Stomach smooth muscle (tissue), 2 donors: Measurements from ENCODE around the gene SEC61A1.

ENCODE experiments used
- H3K27ac ChIP-seq: one replicate; pipeline ENCODE4 v1.7.0; 2013; ENCODE audit warnings: mild to moderate bottlenecking, low read length, inconsistent platforms
- H3K27me3 ChIP-seq, 2 donors: one replicate each; pipeline ENCODE4 v1.7.0; 2013; ENCODE audit warnings: low read length in 2 of 2; ENCODE audit not compliant: insufficient read depth in 2 of 2, control insufficient read depth in 1 of 2
- H3K36me3 ChIP-seq, 2 donors: one replicate each; pipeline ENCODE4 v1.7.0; 2013; ENCODE audit warnings: low read length in 2 of 2; ENCODE audit not compliant: control insufficient read depth in 2 of 2, insufficient read depth in 2 of 2
- H3K4me1 ChIP-seq: one replicate; pipeline ENCODE4 v1.7.0; 2013; ENCODE audit warnings: low read length; ENCODE audit not compliant: control insufficient read depth, insufficient read depth
- H3K4me3 ChIP-seq, 2 donors: one replicate each; pipeline ENCODE4 v1.7.0; 2013; ENCODE audit warnings: low read length in 2 of 2
- H3K9ac ChIP-seq, 2 donors: one replicate each; pipeline ENCODE4 v1.7.0; 2013; ENCODE audit warnings: low read length in 2 of 2, mild to moderate bottlenecking in 1 of 2
- H3K9me3 ChIP-seq, 2 donors: one replicate each; pipeline ENCODE4 v1.7.0; 2013; ENCODE audit warnings: low read length in 2 of 2; ENCODE audit not compliant: control insufficient read depth in 2 of 2
- donor health status: healthy.
- donor health status: Pancreatic carcinoma.

Gene SEC61A1

DNA sequence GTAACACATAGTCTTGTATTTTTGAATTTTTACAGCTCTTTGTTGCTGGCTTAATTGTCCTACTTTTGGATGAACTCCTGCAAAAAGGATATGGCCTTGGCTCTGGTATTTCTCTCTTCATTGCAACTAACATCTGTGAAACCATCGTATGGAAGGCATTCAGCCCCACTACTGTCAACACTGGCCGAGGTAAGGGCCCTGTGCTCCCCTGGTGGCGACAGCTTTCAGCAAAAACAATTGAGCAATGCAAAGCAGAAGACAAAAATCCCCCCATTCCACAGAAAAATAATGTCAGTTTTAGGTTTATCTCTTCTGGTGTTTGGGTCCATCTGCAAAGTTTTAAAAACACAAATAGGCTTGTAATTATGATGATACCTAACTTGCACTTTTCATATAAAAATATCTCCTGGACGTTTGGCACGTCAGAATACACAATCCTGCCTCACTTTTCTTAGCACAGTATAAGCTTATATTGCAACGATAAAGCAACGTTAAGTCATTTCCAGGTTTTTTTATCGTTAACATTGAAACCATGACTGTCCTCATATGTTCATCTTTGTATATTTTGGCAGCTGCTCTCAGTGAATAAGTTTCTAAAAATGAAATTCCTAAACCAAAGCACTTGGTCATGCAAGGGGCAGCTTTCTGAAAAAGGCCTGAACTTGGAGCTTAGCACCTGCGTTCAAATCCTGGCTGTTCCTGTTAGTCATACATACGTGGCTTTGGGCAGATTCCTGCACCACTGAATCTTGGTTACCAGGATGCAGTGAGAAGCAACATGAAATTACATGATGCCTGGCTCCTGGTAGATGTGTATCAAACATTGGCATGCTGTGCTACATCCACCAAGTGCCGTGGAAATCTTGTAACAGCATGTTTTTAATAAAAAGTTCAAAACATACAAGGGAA lies 8.5 kb downstream of the SEC61A1 start:
- Histone ChIP-seq H3K4me1 (no peaks in the 10 kb centered on the region), H3K9me3 (no peaks in the 10 kb centered on the region), H3K9ac (no peak overlapping the region), H3K36me3 (peaks cover 63 to 65% of the 10 kb centered on the region in 2 donors), H3K27me3 (no peaks in the 10 kb centered on the region), H3K27ac (no peak overlapping the region), H3K4me3 (no peak overlapping the region)

GRCh38 chr3:128062033-128062745 lies 10.0 kb downstream of the SEC61A1 start:
- Histone ChIP-seq H3K4me1 (no peaks in the 10 kb centered on the region), H3K4me3 (no peak overlapping the region), H3K36me3 (peaks cover 64 to 75% of the 10 kb centered on the region in 2 donors), H3K9ac (no peak overlapping the region), H3K9me3 (no peaks in the 10 kb centered on the region), H3K27me3 (no peaks in the 10 kb centered on the region), H3K27ac (no peak overlapping the region)

DNA sequence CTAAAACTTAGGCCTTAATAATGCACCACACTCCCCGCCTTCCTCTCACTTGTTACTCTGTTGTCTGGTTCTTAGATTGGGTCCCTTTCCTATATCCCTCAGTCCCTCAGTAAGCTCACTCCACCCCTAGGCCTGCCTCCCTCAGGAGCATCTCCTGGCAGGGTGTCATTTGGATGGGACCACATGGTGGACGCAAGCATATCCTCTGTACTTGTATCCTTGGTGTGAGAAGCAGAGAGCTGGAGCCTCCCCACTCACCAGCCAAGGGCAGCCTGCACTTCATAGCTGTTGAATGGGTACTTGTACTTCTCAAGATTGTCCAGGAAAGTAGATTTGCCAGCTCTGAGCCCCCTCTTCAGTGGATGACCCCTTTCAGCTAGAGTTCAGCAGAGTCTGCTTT lies 11.6 kb downstream of the SEC61A1 start:
- no peak overlapping the region for H3K9ac ChIP-seq
- H3K36me3 ChIP-seq = peaks cover 75 to 84% of the 10 kb centered on the region in 2 donors
- no peak overlapping the region for H3K27ac ChIP-seq
- H3K9me3 ChIP-seq = no peaks in the 10 kb centered on the region
- H3K27me3 ChIP-seq = no peaks in the 10 kb centered on the region
- H3K4me1 ChIP-seq = no peaks in the 10 kb centered on the region
- no peak overlapping the region for H3K4me3 ChIP-seq

- Histone ChIP-seq H3K27me3 (no peaks in the 10 kb centered on the region), H3K9ac (no peak overlapping the region), H3K4me1 (no peaks in the 10 kb centered on the region), H3K9me3 (no peaks in the 10 kb centered on the region), H3K36me3 (peaks cover 77 to 81% of the 10 kb centered on the region in 2 donors), H3K27ac (no peak overlapping the region), H3K4me3 (no peak overlapping the region)
Observed at GRCh38 chr3:128064962-128065361, 12.7 kb downstream of the SEC61A1 start.

DNA sequence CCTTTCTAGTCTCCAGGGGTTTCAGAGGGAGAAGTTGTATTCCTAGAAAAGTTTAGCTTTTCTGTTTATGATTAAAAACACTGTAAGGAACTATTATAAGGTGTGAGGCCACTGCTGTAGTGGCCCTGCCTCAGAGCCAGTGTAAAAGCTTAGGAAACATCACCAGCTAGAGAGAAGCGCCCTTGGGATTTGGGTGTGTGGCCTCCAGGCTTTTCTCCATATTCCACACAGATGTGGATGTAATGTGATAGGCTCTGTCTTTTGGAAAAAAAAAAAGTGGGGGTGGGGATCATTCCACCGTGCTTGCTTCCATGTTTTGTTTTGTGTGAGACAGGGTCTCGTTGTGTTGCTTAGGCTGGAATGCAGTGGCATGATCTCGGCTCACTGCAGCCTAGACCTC lies 13.9 kb downstream of the SEC61A1 start:
- Histone ChIP-seq H3K27ac (no peak overlapping the region), H3K4me1 (no peaks in the 10 kb centered on the region), H3K9me3 (no peaks in the 10 kb centered on the region), H3K9ac (no peak overlapping the region), H3K4me3 (no peak overlapping the region), H3K27me3 (no peaks in the 10 kb centered on the region), H3K36me3 (peaks cover 78 to 80% of the 10 kb centered on the region in 2 donors)

DNA sequence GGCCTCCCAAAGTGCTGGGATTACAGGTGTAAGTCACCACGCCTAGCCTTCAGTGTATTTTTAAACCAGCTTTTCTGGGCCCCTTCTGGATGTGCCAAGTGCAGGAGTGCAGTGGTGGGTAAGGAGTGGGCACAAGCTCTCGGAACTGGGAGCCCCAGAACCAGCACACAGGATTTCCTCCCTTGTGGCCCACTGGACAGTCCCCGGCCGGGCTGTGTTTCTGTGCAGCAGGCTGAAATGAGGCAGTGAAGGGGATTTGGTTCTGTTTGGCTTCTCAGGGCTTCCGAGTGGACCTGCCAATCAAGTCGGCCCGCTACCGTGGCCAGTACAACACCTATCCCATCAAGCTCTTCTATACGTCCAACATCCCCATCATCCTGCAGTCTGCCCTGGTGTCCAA lies 14.4 kb downstream of the SEC61A1 start:
- H3K36me3 ChIP-seq = peaks cover 74 to 76% of the 10 kb centered on the region in 2 donors
- H3K9ac ChIP-seq = no peak overlapping the region

GRCh38 chr3:128067489-128067888 lies 15.3 kb downstream of the SEC61A1 start:
- Histone ChIP-seq H3K27ac (no peak overlapping the region), H3K4me3 (no peak overlapping the region), H3K4me1 (no peaks in the 10 kb centered on the region), H3K27me3 (no peaks in the 10 kb centered on the region), H3K9ac (no peak overlapping the region), H3K9me3 (no peaks in the 10 kb centered on the region), H3K36me3 (peaks cover 66 to 68% of the 10 kb centered on the region in 2 donors)

More for the DNA sequence above, 14.4 kb downstream of the SEC61A1 start:
- no peaks in the 10 kb centered on the region for H3K9me3 ChIP-seq
- no peak overlapping the region for H3K4me3 ChIP-seq
- H3K27ac ChIP-seq = no peak overlapping the region
- H3K27me3 ChIP-seq = no peaks in the 10 kb centered on the region
- no peaks in the 10 kb centered on the region for H3K4me1 ChIP-seq

GRCh38 chr3:128068156-128068620 lies 16.0 kb downstream of the SEC61A1 start:
- H3K4me3 ChIP-seq = no peak overlapping the region
- no peak overlapping the region for H3K27ac ChIP-seq
- peaks cover 59 to 66% of the 10 kb centered on the region in 2 donors for H3K36me3 ChIP-seq
- no peaks in the 10 kb centered on the region for H3K27me3 ChIP-seq
- H3K9ac ChIP-seq = no peak overlapping the region
- H3K9me3 ChIP-seq = no peaks in the 10 kb centered on the region
- no peaks in the 10 kb centered on the region for H3K4me1 ChIP-seq

- Histone ChIP-seq H3K4me3 (no peak overlapping the region), H3K27me3 (no peaks in the 10 kb centered on the region), H3K36me3 (peaks cover 53 to 58% of the 10 kb centered on the region in 2 donors), H3K9ac (no peak overlapping the region), H3K9me3 (no peaks in the 10 kb centered on the region), H3K4me1 (no peaks in the 10 kb centered on the region), H3K27ac (no peak overlapping the region)
Observed at GRCh38 chr3:128069271-128069670, 17.0 kb downstream of the SEC61A1 start.

DNA sequence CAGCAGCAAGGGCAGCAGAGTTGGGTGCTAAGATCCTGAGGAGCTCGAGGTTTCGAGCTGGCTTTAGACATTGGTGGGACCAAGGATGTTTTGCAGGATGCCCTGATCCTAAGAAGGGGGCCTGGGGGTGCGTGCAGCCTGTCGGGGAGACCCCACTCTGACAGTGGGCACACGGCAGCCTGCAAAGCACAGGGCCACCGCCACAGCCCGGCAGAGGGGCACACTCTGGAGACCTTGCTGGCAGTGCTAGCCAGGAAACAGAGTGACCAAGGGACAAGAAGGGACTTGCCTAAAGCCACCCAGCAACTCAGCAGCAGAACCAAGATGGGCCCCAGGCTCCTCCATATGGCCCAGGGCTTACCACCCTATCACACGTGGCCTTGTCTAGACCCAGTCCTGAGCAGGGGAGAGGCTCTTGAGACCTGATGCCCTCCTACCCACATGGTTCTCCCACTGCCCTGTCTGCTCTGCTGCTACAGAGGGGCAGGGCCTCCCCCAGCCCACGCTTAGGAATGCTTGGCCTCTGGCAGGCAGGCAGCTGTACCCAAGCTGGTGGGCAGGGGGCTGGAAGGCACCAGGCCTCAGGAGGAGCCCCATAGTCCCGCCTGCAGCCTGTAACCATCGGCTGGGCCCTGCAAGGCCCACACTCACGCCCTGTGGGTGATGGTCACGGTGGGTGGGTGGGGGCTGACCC lies 18.8 kb downstream of the SEC61A1 start:
- no peak overlapping the region for H3K9ac ChIP-seq
- no peak overlapping the region for H3K4me3 ChIP-seq
- H3K9me3 ChIP-seq = no peaks in the 10 kb centered on the region
- no peak overlapping the region for H3K27ac ChIP-seq
- H3K27me3 ChIP-seq = no peaks in the 10 kb centered on the region
- H3K4me1 ChIP-seq = peaks cover 12% of the 10 kb centered on the region
- peaks cover 41 to 49% of the 10 kb centered on the region in 2 donors for H3K36me3 ChIP-seq
